PC-9 (cell line): ENCODE data around the gene AOPEP.

Experiments
- EZH2 ChIP-seq: fragments of 200-600 bp; sonication (generic); IDR thresholded peaks from 2 replicates; pipeline ENCODE4 v1.8.0; 2017; ENCODE audit warnings: antibody characterized with exemption, low read depth
- TF ChIP-seq, protein P1 (sequence below): fragments of 200-600 bp; sonication (generic); conservative IDR thresholded peaks from 2 replicates; pipeline ENCODE4 v1.6.1; 2017; ENCODE audit warnings: mixed run types, antibody characterized with exemption, mild to moderate bottlenecking, moderate library complexity

DNA sequence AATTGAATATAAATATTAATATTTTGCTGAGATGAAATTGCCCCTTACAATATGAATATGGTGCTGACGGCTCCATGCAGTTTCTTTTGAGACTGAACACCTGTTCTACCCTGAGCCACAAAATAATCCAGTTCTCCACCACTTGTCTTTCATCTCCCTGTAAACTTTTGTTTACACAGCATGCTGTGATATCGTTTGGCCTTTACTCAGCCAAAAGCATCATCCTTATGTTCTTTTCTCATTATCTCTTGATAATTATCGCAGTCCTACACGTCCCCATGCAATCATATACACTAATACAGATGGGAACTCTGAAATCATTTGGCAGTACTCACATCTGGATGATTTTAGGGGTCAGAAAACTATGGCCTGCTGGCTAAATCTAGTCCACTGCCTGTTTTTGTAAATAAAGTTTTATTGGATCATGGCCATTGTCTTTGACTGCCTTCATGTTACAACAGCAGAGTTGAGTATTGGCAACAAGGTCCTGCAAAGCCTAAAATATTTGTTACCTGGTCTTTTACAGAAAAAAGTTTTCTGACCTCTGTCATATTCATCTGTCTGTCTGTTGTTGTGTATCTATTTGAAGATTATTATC is 53.3 kb downstream of the AOPEP start:
- no peak for TF ChIP-seq EZH2
- TF ChIP-seq, protein P1, sequence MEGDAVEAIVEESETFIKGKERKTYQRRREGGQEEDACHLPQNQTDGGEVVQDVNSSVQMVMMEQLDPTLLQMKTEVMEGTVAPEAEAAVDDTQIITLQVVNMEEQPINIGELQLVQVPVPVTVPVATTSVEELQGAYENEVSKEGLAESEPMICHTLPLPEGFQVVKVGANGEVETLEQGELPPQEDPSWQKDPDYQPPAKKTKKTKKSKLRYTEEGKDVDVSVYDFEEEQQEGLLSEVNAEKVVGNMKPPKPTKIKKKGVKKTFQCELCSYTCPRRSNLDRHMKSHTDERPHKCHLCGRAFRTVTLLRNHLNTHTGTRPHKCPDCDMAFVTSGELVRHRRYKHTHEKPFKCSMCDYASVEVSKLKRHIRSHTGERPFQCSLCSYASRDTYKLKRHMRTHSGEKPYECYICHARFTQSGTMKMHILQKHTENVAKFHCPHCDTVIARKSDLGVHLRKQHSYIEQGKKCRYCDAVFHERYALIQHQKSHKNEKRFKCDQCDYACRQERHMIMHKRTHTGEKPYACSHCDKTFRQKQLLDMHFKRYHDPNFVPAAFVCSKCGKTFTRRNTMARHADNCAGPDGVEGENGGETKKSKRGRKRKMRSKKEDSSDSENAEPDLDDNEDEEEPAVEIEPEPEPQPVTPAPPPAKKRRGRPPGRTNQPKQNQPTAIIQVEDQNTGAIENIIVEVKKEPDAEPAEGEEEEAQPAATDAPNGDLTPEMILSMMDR = no peak
